SH-SY5Y (cell line): Measurements from ENCODE around the gene BCL11A.

Experiments used
- GATA2 ChIP-seq: IDR thresholded peaks from 2 replicates; pipeline ENCODE4 v1.6.1; 2011; ENCODE audit warnings: mild to moderate bottlenecking, low read depth, low read length
- GATA3 ChIP-seq: IDR thresholded peaks from 2 replicates; pipeline ENCODE4 v1.6.1; 2011; ENCODE audit warnings: low read depth, mild to moderate bottlenecking, low read length, moderate library complexity

DNA sequence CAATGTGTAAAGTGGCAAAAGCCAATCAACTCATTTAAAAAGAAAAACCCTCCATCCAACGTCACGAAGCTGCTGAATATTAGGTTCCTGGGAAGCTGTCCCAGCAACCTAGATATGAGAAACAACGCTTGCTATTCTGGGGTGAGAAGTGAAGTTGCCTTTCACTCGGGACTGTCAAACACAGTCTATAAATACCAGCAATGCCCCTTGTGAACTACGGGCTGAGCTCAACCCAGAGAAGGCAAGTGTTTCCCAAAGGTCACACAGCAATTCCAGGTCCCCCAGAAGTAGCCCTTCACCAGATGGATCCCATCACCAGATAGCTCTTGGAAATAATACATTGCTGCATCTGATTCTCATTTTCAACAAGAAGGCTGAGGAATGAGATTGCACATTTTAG, 67.9 kb downstream of the BCL11A start:
- TF ChIP-seq GATA2, result no peak
- no peak for TF ChIP-seq GATA3
